Measurements from ENCODE around the gene EMD. TPM values are rescaled to one million over a fixed set of nuclear protein-coding genes. Genes with fewer than 3 reads are reported as not detected.

EMD gene
- total RNA-seq, 1 donor from 2014 or later, result 61.5 TPM

DNA sequence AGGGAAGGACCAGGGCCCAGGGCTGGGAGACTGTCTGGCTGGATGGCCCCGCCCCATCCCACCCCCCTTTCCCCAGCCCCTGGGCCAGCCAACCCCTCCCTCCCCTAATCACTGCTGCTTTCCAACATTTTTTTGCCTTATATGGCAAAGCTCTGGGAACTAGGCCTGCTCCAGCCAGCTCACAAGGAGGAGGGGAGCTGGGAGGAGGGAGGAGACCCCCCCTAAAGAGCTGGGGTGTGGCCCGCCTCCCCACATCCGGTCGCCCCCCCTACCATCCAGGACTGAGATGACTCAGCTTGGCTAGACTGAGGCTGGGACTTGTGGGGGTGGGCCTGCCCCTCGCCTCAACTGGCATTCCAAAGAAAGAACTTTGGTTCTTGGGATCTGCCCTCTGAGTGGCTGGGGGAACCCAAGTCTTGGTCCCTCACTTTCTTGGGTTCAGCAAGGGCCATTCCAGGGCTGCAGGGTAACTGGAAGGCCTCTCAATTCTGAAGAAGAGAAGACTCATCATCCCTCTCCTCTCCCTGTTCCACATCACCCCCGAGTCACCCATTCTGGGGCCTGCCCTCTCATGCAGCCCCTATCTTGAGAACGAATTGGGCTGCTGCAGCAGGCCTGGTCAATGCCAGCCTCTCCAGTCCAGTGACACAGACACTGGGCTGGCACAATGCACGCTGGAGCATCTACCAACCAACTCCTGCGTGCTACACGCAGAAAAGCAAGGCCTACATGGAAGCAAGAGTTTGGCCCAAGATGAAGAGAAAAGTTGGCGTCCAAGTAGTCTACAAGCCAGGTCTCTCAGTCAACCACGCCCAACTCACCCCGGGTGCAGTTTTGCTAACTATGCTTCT lies 9.4 kb upstream of the EMD start:
- intact Hi-C loops (cut with DNase I), result no loop called here
- DNase-seq (ENCODE audit: low spot score) (peak; percentile 88), ATAC-seq (peak; percentile 83)

DNA sequence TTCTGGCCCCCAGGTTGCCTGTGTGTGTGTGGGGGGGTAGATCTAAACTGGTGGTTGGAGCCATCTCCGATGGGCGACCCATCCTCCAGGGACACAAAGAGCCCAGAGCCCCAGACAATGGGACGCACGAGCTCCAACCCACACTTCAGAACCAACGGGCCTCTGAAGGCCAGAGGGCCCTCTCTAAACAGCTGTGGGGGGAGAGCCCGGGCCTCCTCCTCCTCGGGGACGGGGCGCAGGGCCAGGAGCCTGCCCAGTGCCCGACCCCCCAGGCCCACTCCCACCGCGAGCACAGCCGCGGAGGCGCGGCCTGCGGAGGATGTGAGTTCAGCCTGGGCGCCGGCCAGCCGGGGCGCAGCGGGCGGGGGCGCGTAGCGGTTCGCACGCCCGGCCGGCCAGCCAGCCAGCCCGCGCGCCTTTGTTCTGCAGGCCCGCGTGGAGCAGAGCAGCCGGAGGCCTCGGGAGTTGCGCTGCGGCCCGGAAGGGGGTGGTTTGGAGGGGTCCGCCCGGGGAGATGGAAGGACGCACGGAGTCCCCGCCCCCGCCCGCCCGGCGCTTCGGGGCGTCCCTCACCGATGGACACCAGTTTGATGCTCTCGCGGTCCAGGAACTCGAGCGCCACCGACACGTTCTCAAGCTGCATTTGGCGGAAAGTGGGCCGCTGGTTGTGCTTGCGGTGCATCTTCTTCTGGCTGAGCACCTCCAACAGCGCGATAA lies 8.6 kb upstream of the EMD start:
- intact Hi-C loops (cut with DNase I), result no loop called here
- no peak for ATAC-seq

DNA sequence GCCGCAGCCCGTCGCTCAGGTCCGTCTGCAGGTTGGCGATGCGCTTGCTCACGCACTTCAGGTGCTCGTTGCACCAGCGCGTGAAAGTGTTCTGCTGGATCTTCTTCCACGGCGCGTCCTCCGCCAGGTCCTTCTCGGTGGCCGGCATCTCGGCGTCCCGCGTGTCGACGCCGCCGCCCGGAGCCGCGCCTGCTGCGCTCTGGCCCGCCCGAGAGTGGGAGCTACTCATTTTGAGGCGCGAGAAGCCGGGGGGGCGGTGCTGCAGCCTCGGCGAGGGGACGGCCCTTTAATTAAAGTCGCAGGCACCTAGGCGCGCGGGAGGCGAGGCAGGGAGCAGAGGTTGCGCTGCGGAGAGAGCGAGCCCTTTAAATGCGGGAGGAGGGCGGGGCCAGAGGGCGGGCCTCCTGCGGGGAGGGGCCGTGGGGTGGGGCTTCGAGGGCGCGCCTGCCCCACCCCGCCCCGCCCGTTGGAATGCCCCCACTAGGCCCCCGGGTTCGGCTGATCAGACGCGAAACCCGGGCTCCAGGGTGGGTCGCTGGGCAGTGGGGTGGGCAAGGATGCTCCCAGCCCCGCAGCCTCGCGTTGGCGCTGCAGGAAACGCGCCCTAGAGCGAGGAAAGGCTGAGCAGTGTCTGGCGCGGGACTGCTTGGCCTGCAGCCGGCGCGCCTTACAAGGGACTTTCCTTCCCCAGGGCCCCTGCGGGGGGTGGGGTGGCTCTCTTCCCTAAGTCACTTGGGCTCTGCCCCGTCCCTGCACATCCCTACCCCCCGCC lies 7.9 kb upstream of the EMD start:
- peak; percentile 96 for DNase-seq (ENCODE audit: low spot score)
- peak; percentile 76 for ATAC-seq
- intact Hi-C loops (cut with DNase I), result no loop called here

More for the DNA sequence above, 8.6 kb upstream of the EMD start:
- DNase-seq (ENCODE audit: low spot score), result no peak

DNA sequence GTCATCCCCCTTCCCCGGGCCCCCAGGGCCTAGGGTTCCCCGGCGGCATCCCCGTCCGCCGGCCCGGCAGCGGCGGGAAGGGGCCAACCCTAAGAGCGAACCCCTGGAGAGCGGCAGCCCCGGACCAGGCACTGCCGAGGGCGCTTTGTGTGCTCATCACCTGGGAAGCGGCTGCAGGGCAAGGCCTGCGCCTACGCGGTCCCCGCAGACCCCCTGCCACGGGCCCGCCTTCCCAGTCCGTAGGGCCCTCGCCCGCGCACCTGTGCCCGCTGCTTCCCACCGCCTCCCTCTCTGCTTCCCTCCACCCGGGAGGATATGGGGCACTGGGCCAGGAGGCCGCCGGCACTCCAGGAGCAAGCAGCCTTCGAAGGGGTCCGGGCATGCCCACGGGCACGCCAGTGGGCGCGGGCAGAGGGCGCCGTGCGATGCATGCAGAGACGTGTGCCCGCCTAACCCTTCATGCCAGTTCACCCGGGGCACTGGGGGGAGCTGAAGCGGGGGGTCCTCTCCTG lies 7.2 kb upstream of the EMD start:
- ATAC-seq (no peak), DNase-seq (ENCODE audit: low spot score) (no peak)
- intact Hi-C loops (cut with DNase I), result no loop called here

DNA sequence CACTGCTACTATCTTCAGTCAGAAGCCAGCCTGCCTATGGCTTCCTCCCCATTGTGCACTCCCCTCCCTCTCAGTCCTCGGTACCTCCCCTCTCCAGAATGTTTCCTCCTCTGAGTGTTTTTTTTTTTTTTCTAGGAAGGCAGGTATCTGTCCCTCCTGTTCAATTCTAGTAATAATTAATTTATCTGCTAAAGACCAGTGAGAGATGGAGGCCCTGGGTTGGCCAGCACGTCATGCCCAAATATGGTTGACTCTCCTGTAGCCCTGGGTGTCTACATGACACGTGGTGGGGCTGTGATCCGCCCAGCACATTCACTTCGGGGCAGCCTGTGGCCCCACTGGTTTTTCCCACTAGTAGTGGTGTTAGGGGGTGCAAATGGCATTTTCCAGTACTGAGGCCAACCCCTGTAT lies 6.5 kb upstream of the EMD start:
- no peak for DNase-seq (ENCODE audit: low spot score)
- intact Hi-C loops (cut with DNase I), result no loop called here

DNA sequence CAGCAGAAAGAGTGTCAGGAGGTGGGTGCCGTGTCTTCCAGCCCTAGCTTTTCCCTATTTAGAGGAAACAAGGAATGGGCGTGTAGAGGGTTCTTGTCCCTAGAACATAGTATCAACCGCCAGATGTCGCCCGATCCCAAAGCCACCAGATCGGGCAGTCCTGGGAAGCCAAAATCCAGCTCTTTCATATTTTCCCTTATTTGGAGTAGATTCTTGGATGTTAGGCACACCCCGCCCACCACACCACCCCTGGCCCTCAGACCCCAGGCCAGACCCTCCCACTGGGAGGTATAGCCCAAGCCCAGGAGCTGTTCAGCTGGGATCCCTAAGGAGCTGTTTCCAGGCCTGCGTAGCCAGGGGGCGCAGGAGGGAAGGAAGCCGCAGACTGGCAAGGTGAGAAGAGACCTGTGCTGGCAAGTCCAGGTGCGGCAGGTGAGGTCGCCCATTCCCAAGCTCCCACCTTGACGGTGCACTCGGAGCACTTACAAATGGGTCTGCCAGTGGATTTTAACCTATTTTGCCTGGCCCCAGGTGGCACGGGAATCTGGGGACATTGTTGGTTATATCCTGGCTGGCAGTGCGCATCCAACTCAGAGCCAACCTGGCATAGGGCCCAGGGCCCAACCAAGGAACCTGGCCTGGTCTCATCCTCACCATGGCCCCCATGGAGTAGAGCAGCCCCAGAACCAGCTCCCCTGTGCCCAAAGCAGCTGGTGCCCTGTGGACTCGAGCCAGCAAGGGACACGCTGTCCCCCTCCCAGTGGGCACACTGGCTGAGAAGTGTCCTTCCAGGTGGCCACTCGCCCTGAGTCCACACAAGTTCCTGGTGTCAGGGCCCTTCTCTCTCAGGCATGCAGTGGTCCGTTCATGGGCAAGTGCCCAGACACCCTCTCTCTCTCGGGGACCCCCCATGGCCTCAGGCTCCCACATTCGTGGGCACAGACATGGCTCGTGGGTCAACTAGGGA lies 5.5 kb upstream of the EMD start:
- ATAC-seq (peak; percentile 5), DNase-seq (ENCODE audit: low spot score) (peak; percentile 79)
- intact Hi-C loops (cut with DNase I), result no loop called here

More for the DNA sequence above, 6.5 kb upstream of the EMD start:
- ATAC-seq, result no peak

DNA sequence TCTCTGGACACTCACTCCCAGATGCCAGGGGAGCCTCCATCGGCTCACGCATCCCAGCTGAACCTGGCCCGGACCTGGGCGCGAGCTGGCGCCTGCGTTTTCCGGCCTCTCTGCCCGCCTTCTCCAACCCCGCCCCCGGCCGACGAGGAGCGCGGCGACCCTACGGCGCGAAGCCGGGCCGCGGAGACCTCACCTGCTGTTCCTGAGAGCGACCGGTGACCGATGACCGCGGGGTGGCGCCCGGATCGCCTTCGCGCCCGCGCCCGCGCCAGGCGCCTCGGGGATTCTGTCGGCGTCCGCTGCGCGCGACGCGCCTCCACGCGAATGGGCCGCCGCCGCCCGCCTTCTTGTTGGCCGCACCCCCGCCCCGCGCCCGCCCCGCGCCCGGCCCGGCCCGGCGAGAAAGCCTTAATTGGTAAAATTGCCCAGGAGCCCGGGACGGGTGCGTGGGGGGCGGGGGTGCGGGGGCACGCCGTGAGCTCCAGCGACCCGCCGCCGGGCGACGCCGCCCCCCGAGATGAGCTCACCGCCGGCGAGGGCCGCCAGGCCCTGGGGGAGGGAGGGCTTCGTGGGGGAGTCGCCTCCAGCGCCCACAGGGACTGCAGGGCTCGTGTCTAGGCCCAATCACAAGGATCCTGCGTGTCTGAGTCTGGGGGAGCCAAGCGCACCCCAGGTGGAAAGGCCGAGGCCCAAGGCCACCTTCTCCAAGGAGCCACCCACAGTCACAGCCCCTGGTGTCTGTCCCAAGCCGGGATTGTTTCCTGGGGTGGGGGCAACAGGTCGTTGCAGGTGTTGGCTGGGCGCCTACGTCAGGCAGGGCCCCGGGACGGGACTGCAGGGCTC lies 4.6 kb upstream of the EMD start, which contains the start of gene FLNA:
FLNA (minus strand) TSS at position 322 of the 843 bp plus-strand sequence. CDS start 3,389 bp downstream, outside the sequence.
- no peak for ATAC-seq
- intact Hi-C loops (cut with DNase I), result no loop called here
- no peak for DNase-seq (ENCODE audit: low spot score)

DNA sequence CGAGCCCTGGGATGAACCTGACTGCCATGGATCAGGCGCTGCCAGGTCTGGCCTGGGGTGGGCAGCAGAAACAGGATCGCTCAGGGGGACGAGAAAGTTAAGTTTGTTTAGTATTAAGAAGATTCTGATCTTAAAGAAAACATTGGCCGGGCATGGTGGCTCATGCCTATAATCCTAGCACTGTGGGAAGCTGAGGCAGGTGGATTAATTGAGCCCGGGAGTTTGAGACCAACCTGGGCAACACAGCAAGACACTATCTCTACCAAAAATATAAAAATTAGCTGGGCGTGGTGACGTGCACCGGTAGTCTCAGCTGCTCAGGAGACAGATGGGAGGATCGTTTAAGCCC lies 4.0 kb upstream of the EMD start:
- ATAC-seq (no peak), DNase-seq (ENCODE audit: low spot score) (no peak)
- intact Hi-C loops (cut with DNase I), result no loop called here

DNA sequence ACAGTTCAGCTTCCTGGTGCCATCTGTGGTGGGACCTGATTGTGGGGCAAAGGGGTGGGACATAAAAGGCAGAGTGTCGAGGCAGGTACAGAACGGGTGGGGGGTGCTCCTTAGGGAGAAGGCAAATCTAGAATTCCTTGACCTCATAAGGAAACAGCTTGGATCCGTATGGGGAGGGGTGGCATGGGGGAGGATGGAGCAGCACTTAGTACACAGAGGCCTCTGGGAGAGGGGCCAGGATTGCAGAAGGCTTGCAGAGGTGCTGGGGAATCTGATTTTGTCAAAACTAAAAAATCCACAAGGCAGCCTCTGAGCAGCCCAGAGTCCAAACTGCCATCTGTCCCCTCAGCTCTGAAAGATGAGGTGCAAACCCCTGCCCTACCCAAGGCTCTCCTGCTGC lies 2.3 kb upstream of the EMD start:
- intact Hi-C loops (cut with DNase I), result no loop called here
- no peak for ATAC-seq
- DNase-seq (ENCODE audit: low spot score), result no peak

DNA sequence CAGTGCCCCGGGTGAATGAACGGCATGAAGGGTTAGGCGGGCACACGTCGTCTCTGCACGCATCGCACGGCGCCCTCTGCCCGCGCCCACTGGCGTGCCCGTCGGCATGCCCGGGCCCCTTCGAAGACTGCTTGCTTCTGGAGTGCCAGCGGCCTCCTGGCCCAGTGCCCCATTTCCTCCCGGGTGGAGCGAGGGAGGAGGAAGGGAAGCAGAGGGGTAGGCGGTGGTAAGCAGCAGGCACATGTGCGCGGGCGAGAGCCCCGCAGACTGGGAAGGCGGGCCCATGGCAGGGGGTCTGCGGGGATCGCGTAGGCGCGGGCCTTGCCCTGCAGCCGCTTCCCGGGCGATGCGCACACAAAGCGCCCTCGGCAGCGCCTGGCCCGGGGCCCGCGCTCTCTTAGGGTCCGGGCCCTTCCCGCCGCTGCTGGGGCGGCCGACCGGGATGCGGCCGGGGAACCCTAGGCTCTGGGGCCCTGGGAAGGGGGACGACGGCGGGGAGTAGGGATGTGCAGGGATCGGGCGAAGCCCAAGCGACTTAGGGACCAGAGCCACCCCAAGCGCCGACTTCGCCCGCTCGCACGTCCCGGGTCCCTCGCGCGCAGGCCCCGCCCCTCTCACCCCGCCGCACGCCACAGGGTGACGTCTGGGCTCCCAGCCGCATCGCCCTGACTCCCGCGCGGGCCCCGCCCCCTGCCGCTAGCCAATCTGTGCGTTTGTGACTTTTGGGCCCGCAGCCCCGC lies 866 bp upstream of the EMD start:
- ATAC-seq, result no peak
- peak; percentile 85 for DNase-seq (ENCODE audit: low spot score)
- intact Hi-C loops (cut with DNase I), result no loop called here

DNA sequence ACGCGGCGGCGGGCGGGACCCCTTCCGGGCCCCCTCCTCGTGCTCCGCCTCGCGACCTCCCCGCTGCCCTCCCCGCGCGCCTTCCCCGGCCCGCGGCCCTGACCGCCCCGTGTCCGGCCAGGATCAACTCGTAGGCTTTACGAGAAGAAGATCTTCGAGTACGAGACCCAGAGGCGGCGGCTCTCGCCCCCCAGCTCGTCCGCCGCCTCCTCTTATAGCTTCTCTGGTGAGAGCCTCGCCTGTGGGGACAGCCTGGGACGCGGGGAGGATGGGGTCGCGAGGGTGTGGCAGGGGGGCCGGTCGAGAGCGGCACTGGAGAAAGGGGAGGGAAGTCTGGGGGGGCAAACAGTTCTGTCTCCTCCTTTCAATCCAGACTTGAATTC lies 465 bp downstream of the EMD start:
- ATAC-seq (no peak), DNase-seq (ENCODE audit: low spot score) (peak; percentile 68)
- intact Hi-C loops (cut with DNase I), result no loop called here

DNA sequence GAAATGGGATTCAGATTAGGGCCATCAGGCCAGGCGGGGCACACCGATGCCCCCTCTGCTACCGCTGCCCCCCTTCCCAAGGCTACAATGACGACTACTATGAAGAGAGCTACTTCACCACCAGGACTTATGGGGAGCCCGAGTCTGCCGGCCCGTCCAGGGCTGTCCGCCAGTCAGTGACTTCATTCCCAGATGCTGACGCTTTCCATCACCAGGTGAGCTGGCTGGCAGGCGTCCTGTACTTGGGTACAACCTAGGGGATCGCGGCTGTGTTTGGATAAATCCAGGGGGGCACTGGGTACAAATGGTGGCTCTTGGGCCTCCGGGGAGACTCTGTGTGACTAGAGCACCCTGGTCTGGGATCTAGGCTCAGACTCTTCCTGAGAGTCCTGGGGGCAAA lies 1.1 kb downstream of the EMD start:
- DNase-seq (ENCODE audit: low spot score), result no peak
- ATAC-seq, result no peak
- intact Hi-C loops (cut with DNase I), result no loop called here

DNA sequence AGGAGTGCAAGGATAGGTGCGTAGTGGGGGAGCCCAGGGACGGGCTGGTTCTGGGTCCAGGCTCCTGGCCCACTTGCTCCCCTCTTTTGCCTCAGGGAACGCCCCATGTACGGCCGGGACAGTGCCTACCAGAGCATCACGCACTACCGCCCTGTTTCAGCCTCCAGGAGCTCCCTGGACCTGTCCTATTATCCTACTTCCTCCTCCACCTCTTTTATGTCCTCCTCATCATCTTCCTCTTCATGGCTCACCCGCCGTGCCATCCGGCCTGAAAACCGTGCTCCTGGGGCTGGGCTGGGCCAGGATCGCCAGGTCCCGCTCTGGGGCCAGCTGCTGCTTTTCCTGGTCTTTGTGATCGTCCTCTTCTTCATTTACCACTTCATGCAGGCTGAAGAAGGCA lies 1.7 kb downstream of the EMD start:
- DNase-seq (ENCODE audit: low spot score) (no peak), ATAC-seq (no peak)
- intact Hi-C loops (cut with DNase I), result no loop called here

DNA sequence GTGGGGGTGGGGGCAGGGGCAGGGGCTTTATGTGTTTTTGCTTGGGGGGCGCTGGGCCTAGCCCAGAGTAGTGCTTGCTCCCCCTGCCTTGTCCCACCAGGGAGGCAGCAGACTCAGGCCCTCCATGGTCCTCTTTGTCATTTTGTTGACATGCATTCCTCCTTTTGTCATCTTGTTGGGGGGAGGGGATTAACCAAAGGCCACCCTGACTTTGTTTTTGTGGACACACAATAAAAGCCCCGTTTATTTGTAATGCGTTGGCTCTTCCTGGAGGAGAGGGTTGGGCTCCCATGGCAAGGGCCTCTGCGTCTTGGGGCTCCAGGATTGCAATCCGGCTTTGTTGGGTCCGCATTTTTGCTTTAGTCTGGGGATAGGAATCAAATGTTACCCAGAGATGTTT lies 2.2 kb downstream of the EMD start:
- intact Hi-C loops (cut with DNase I), result no loop called here
- DNase-seq (ENCODE audit: low spot score) (no peak), ATAC-seq (no peak)

DNA sequence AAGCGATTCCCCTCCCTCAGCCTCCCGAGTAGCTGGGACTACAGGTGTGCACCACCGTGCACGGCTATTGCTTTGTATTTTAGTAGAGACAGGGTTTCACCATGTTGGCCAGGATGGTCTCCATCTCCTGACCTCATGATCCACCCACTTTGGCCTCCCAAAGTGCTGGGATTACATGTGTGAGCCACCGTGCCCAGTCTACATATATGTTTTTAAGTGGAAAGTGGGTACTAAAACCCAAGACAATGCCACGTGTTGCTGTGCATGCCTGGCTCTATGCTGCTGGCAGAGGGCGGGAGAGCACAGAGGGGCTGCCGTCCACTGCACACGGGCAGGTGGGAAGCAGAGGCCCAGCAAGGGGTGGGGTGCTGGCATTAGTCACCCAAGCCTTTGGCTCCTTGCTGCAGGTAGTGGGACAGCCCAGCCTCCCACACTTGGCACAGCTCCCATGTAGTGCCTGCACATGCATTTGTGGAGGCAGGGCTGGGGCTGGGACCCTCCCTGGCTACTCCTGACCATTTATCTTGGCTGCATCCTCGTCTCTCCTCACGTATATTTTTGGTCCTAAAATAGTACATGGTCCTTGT lies 3.5 kb downstream of the EMD start:
- ATAC-seq (no peak), DNase-seq (ENCODE audit: low spot score) (no peak)
- intact Hi-C loops (cut with DNase I), result no loop called here
